Loucy (cell line): ENCODE data around the gene GNA15.

Source experiments
- CTCF ChIP-seq: fragments of 200-600 bp; sonication (generic); conservative IDR thresholded peaks from 2 replicates; pipeline ENCODE4 v1.5.1; 2014; ENCODE audit warnings: mild to moderate bottlenecking, antibody characterized with exemption, low read length
- EZH2phosphoT487 ChIP-seq: fragments of 200-600 bp; IDR thresholded peaks from 2 replicates; pipeline ENCODE4 v1.6.1; 2018; ENCODE audit warnings: antibody characterized with exemption, mild to moderate bottlenecking, moderate library complexity, borderline replicate concordance

DNA sequence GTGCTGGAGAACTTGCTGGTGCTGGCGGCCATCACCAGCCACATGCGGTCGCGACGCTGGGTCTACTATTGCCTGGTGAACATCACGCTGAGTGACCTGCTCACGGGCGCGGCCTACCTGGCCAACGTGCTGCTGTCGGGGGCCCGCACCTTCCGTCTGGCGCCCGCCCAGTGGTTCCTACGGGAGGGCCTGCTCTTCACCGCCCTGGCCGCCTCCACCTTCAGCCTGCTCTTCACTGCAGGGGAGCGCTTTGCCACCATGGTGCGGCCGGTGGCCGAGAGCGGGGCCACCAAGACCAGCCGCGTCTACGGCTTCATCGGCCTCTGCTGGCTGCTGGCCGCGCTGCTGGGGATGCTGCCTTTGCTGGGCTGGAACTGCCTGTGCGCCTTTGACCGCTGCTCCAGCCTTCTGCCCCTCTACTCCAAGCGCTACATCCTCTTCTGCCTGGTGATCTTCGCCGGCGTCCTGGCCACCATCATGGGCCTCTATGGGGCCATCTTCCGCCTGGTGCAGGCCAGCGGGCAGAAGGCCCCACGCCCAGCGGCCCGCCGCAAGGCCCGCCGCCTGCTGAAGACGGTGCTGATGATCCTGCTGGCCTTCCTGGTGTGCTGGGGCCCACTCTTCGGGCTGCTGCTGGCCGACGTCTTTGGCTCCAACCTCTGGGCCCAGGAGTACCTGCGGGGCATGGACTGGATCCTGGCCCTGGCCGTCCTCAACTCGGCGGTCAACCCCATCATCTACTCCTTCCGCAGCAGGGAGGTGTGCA lies 43.3 kb downstream of the GNA15 start:
- TF ChIP-seq CTCF, result no peak; the same call in 1 of the 2 replicates
- no peak for TF ChIP-seq EZH2phosphoT487
